Skeletal muscle cell (primary cell): ENCODE measurements around the gene IFI30.
"Not testable (repeated sequence)": the region's sequence is repeated elsewhere in the genome, so short reads cannot be mapped to it uniquely, and the experiment has no call there.

Experiments used
- DNase-seq: peaks from one replicate; pipeline ENCODE4 v3.0.0-alpha.2; 2010; ENCODE audit warnings: low read depth
- H3K4me3 ChIP-seq: 2 replicates; pipeline ENCODE4 v1.5.1; 2011; ENCODE audit warnings: low read depth, mild to moderate bottlenecking, control low read depth, low read length, moderate library complexity

IFI30 gene

DNA sequence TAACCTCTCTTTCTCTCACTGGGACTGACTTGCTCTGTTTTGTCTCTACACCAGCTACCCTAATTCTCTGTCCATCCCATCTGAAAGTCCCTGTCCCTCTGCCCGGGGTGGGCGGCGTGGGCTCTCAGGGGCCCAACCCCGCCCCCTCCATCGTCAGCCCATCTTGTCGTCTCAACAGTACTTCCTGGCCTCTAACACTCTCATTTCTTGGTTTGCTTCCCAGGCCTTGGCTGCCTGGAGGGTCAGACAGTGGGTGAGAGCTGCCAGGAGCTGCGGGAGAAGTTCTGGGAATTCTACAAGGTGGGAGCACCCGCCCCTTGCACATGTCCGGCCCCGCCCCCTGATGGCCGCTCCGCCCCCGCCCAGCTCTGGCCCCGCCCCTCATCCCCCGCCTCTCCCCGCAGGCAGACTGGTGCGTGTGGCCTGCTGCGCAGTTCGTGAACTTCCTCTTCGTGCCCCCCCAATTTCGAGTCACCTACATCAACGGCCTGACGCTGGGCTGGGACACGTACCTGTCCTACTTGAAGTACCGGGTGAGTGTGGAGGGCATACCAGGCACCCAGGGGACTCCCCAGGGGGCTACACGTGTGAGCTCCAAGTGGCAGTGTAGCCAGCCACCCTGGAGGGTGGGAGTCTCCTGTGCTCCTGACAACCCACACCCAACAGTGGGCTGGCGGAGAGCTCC is 21.1 kb downstream of the IFI30 start:
- no peak overlapping the region for H3K4me3 ChIP-seq
- DNase-seq: no peak

DNA sequence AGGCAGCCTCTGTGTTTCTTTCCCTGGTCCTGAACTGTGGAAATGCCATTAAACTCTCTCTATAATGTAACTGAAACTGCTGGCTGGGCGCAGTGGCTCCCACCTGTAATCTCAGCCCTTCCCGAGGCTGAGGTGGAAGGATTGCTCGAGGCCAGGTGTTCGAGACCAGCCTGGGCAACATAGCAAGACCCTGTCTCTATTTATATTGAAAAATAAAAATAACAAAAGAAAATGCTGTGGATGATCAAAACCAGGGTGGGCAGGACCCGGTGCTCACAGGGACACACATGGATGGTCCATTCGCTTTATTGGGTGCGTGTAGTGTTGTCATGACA is 22.9 kb downstream of the IFI30 start:
- DNase-seq: no peak
- no peak overlapping the region for H3K4me3 ChIP-seq

GRCh38 chr19:18197306-18197705 is 23.7 kb downstream of the IFI30 start:
- no peak overlapping the region for H3K4me3 ChIP-seq
- no peak for DNase-seq

DNA sequence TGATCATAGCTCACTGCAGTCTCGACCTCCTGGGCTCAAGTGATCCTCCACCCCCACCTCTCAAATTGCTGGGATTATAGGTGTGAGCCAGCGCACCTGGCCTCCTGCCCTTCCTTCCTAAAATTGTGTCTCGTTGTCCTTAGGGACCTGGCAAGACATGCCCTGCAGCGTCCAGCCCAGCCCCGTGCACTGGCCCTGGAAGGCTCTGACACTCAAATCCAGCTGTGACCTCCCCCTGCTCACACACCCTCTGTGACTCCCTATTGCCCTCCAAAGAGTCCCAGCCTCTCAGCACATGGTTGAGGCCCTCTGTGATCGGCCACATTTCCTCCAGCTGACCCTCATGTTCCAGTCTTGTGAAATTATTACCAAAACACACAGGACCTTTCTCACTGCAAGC is 24.3 kb downstream of the IFI30 start:
- H3K4me3 ChIP-seq: no peak overlapping the region
- no peak for DNase-seq

DNA sequence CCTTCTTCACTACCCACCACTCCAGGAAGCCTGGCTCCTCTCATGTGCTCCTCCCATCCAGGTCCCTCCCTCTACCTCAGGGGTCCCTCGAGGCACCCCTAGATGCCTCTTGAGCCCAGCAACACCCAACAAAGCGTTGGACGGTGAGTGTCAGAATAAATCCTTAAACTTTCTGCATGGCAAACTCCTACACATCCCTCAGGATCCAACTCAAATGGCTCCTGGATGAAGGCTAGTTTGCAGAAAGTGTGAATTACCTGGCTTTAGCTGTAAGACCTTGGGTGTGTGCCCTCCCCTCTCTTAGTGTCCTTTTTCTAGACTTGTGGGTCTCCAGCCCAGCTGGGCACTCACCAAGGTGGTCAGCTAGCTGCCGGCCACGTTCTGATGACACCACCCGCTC is 24.8 kb downstream of the IFI30 start:
- no peak overlapping the region for H3K4me3 ChIP-seq
- DNase-seq: no peak

- no peak overlapping the region for H3K4me3 ChIP-seq
- DNase-seq: no peak
These were observed 28.8 kb downstream of the IFI30 start for GRCh38 chr19:18202397-18202777.

- peak overlapping the region; percentile 79 for H3K4me3 ChIP-seq
- DNase-seq: no peak
These were observed 29.3 kb downstream of the IFI30 start for GRCh38 chr19:18202778-18203407.

GRCh38 chr19:18203408-18203862 is 29.8 kb downstream of the IFI30 start:
- H3K4me3 ChIP-seq: peak overlapping the region; percentile 79
- no peak for DNase-seq

GRCh38 chr19:18203863-18204393 is 30.3 kb downstream of the IFI30 start, which contains the start of gene RAB3A:
Gene RAB3A, minus strand, starts transcription at chr19:18204042. Its CDS starts 1,302 bp downstream, at chr19:18202740.
- peak within 1 kb of the TSS; percentile 79 for H3K4me3 ChIP-seq
- DNase-seq: peak; percentile 100

DNA sequence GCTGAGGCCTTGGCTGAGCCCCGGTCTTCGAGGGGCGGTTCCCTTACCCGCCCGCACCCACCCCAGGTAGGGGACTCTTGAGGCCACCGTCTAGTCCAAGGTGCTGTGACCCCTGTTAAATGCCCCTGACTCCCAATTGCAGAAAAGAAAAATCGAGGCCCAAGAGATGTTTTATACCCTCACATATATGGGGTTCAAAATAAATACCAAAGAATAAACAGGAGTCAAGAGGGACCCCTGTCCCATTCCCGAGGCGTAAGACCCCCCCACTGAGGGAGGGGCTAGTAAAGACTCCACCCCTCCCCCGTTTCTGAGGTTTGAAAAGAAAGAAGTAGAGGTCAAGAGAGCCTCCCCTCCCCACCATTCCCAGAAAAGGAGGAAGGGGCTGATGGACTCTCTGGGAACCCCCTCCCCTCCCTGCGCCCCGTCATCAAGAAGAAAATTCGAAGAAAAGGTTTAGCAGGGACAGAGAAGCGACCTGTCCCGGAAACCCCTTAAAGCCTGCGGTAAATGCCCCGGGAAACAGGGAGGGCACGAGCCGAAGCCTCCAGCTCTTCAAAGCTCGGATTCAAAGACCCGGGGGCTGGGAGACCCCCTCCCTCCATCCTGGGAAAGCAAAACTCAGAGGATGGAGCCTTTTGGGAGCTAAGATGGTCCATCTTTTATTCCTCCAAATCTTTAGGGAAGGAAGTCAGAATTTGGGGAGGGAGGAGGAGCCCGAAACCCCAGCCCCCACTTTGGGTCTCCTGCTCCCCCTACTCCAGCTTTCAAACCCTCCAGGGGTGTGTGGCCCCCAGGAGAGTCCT is 31.0 kb downstream of the IFI30 start:
- no peak for DNase-seq
- peak overlapping the region; percentile 76 for H3K4me3 ChIP-seq

DNA sequence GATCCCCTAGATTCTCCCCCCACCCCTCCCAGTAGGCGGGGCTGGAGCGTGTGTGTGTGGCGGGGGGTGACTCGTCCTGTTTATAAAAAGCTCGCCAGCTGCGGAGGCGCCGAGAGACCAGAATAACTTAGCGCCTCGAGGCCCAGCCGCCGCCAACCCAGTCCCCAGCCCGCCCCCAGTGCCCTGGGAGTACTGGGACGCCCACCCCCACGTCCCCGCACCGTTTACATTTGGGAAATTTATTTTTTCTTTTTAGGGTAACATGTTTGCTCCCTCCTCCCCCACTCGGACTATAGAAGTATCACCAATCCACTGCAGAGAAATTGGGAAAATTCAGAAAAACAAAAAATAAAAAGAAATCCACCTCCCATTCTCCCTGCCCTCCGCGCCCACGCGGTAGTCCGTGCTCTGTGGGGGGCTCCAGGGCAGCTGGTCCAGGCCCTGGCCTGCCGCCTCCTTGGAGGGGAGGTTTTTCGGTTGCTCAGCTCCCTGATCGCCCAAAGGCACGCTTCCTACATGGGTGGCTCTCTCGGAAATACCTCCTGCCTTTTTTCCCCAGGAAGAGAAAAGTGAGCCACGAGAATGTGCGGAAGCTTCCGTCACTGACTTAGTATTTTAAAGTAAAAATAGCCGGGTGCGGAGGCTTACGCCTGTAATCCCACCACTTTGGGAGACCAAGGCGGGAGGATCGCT is 31.7 kb downstream of the IFI30 start:
- peak overlapping the region; percentile 76 for H3K4me3 ChIP-seq
- DNase-seq: peak; percentile 37

- no peak for DNase-seq
- peak overlapping the region; percentile 76 for H3K4me3 ChIP-seq
These were observed 32.4 kb downstream of the IFI30 start for GRCh38 chr19:18206018-18206417.

GRCh38 chr19:18208098-18208951 is 34.7 kb downstream of the IFI30 start:
- H3K4me3 ChIP-seq: no peak overlapping the region
- DNase-seq: no peak

DNA sequence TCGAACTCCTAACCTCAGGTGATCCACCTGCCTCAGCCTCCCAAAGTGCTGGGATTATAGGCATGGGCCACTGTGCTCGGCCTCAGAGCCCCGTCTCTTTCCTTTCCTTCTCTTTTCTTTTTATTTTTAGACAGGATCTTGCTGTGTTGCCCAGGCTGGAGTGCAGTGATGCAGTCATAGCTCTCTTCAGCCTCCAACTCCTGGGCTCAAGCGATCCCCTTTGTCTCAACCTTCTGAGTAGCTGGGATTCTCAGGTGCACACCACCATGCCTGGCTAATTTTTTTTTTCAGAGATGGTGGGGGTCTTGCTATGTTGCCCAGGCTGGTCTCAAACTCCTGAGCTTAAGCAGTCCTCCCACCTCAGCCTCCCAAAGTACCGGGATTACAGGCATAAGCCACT is 36.3 kb downstream of the IFI30 start:
- not testable (repeated sequence) for DNase-seq

DNA sequence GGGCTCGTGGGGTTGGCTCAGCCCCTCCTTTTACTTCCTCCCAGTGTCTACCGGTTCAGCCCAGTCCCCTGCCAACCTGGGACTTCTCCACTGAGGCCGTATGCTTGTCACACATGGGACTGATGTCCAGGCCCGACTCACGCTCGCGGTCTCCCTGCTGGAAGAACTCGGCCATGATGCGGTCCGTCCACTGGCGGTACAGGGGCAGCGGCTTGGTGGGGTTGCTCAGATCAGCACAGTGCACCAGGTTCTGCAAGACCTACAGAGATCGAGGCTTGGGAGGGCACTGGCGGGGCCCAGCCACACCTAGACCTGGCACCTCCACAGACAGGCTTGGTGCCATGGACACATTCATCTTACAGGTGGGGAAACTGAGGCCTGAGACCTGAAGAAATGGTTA is 38.1 kb downstream of the IFI30 start:
- DNase-seq: no peak
- H3K4me3 ChIP-seq: no peak overlapping the region

More for the DNA sequence above, 36.3 kb downstream of the IFI30 start:
- H3K4me3 ChIP-seq: not testable (repeated sequence)

GRCh38 chr19:18214779-18215433 is 41.3 kb downstream of the IFI30 start:
- DNase-seq: no peak
- H3K4me3 ChIP-seq: no peak overlapping the region

GRCh38 chr19:18216789-18217188 is 43.2 kb downstream of the IFI30 start:
- no peak overlapping the region for H3K4me3 ChIP-seq
- DNase-seq: no peak

- H3K4me3 ChIP-seq: no peak overlapping the region
- no peak for DNase-seq
These were observed 44.5 kb downstream of the IFI30 start for GRCh38 chr19:18218159-18218558.
